ENCODE results near the gene ZMYND11.

ZMYND11 gene

DNA sequence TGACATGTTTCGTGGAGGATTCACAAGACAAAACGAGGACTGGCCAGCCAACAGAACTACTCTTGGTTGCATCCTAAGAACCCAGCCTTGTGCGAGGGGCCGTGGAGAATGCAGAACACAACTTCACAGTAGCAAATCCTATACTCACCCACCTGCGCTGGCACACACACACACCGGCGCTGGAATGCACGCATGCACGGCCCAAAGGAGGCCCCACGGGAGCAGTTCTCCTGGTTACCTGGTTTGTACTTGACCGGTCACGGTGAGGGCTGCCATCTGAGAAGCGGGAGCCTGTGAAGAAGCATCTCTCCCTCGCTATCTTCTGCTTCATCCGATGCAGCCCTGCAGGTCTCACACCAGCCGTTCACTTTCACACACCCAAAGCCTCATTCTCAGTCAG lies 137.8 kb downstream of the ZMYND11 start:
- H3K4me2 ChIP-seq (ENCODE audit: low read depth, low read length), result no peak overlapping the region
- H3K79me2 ChIP-seq (ENCODE audit: low read length), result no peaks in the 10 kb centered on the region
- no peak overlapping the region for H3K27ac ChIP-seq (ENCODE audit: low read length)
- no peak for DNase-seq
- H3K27me3 ChIP-seq (replicated peaks; ENCODE audit: insufficient read depth, low read length), result no peaks in the 10 kb centered on the region
- H3K9ac ChIP-seq (ENCODE audit: low read length), result no peak overlapping the region
- TF ChIP-seq EZH2 (optimal IDR thresholded peaks at IDR 0.05; ENCODE audit: low read depth, low read length), result no peak
- TF ChIP-seq, protein P1, sequence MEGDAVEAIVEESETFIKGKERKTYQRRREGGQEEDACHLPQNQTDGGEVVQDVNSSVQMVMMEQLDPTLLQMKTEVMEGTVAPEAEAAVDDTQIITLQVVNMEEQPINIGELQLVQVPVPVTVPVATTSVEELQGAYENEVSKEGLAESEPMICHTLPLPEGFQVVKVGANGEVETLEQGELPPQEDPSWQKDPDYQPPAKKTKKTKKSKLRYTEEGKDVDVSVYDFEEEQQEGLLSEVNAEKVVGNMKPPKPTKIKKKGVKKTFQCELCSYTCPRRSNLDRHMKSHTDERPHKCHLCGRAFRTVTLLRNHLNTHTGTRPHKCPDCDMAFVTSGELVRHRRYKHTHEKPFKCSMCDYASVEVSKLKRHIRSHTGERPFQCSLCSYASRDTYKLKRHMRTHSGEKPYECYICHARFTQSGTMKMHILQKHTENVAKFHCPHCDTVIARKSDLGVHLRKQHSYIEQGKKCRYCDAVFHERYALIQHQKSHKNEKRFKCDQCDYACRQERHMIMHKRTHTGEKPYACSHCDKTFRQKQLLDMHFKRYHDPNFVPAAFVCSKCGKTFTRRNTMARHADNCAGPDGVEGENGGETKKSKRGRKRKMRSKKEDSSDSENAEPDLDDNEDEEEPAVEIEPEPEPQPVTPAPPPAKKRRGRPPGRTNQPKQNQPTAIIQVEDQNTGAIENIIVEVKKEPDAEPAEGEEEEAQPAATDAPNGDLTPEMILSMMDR (IDR thresholded peaks at IDR 0.05; ENCODE audit: low read length), result no peak
- TF ChIP-seq EZH2phosphoT487 (IDR thresholded peaks at IDR 0.05; ENCODE audit: low read length), result no peak
- H3K4me1 ChIP-seq (ENCODE audit: low read length), result no peaks in the 10 kb centered on the region
- no peaks in the 10 kb centered on the region for H3K36me3 ChIP-seq (replicated peaks; ENCODE audit: insufficient read depth, low read length)
- no peaks in the 10 kb centered on the region for H3K9me2 ChIP-seq (replicated peaks; ENCODE audit: insufficient read depth, low read length)
- no peak overlapping the region for H3K4me3 ChIP-seq (ENCODE audit: low read length)
- H3F3A ChIP-seq (ENCODE audit: insufficient read depth, low read length), result no peaks in the 10 kb centered on the region
- H2AFZ ChIP-seq (ENCODE audit: low read length), result no peak overlapping the region
- no peaks in the 10 kb centered on the region for H3K9me3 ChIP-seq (replicated peaks; ENCODE audit: insufficient read depth, low read length)
- H4K20me1 ChIP-seq (ENCODE audit: insufficient read depth, low read length), result no peaks in the 10 kb centered on the region

DNA sequence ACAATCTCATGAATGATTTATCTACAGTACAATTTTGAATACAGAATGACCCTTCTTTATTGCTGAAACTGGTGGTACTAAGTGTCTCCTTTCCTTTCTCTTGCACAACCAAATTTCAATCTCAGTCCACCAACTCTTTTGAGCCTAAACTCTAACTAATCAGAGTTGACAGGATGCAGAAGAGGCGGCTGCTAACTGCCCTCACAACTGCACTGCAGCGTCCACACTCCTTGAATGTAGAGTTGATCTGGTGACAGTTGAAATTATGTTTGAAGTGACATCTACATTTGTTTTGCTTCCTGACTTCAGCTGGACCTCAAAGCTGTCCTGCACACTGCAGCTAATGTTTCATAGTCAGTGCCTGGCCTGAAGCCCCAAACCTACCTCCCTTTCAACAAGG lies 139.6 kb downstream of the ZMYND11 start:
- TF ChIP-seq, protein P1 (IDR thresholded peaks at IDR 0.05; ENCODE audit: low read length), result no peak
- TF ChIP-seq EZH2phosphoT487 (IDR thresholded peaks at IDR 0.05; ENCODE audit: low read length) (no peak), EZH2 (optimal IDR thresholded peaks at IDR 0.05; ENCODE audit: low read depth, low read length) (no peak)
- DNase-seq, result no peak
- H3K9me3 ChIP-seq (replicated peaks; ENCODE audit: insufficient read depth, low read length), result no peaks in the 10 kb centered on the region
- H3K27ac ChIP-seq (ENCODE audit: low read length), result no peak overlapping the region
- H3F3A ChIP-seq (ENCODE audit: insufficient read depth, low read length), result no peaks in the 10 kb centered on the region
- H4K20me1 ChIP-seq (ENCODE audit: insufficient read depth, low read length), result no peaks in the 10 kb centered on the region
- no peak overlapping the region for H3K4me3 ChIP-seq (ENCODE audit: low read length)
- no peak overlapping the region for H3K9ac ChIP-seq (ENCODE audit: low read length)
- H3K79me2 ChIP-seq (ENCODE audit: low read length), result no peaks in the 10 kb centered on the region
- no peaks in the 10 kb centered on the region for H3K4me1 ChIP-seq (ENCODE audit: low read length)
- no peaks in the 10 kb centered on the region for H3K27me3 ChIP-seq (replicated peaks; ENCODE audit: insufficient read depth, low read length)
- no peak overlapping the region for H3K4me2 ChIP-seq (ENCODE audit: low read depth, low read length)
- H3K9me2 ChIP-seq (replicated peaks; ENCODE audit: insufficient read depth, low read length), result no peaks in the 10 kb centered on the region
- no peaks in the 10 kb centered on the region for H3K36me3 ChIP-seq (replicated peaks; ENCODE audit: insufficient read depth, low read length)
- no peak overlapping the region for H2AFZ ChIP-seq (ENCODE audit: low read length)

DNA sequence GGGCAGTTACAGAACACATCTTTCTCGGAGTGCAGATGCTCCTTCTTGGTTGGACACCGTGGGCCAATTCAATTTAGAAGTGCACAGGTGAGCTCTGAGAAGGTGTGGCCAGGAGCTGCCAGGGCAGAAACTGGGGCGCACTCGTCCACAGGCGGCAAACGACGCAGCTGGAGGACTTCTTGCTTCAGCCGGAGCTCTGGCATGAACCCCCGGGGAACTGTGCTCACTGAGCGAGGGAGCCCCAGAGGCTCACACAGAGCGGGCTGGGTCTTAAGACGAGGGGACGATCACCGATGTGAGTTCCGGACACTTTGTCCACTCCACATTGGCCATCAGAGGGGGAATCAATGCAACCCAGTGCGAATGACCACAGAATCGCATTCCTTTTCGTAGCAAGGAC lies 140.4 kb downstream of the ZMYND11 start:
- Histone ChIP-seq H2AFZ (ENCODE audit: low read length) (no peak overlapping the region), H3K9ac (ENCODE audit: low read length) (no peak overlapping the region), H3K9me2 (replicated peaks; ENCODE audit: insufficient read depth, low read length) (no peaks in the 10 kb centered on the region), H3F3A (ENCODE audit: insufficient read depth, low read length) (no peaks in the 10 kb centered on the region), H3K36me3 (replicated peaks; ENCODE audit: insufficient read depth, low read length) (no peaks in the 10 kb centered on the region), H3K79me2 (ENCODE audit: low read length) (no peaks in the 10 kb centered on the region), H3K4me2 (ENCODE audit: low read depth, low read length) (no peak overlapping the region), H3K9me3 (replicated peaks; ENCODE audit: insufficient read depth, low read length) (no peaks in the 10 kb centered on the region), H3K27me3 (replicated peaks; ENCODE audit: insufficient read depth, low read length) (no peaks in the 10 kb centered on the region), H3K4me1 (ENCODE audit: low read length) (no peaks in the 10 kb centered on the region), H3K4me3 (ENCODE audit: low read length) (no peak overlapping the region), H4K20me1 (ENCODE audit: insufficient read depth, low read length) (no peaks in the 10 kb centered on the region), H3K27ac (ENCODE audit: low read length) (no peak overlapping the region)
- no peak for TF ChIP-seq EZH2phosphoT487 (IDR thresholded peaks at IDR 0.05; ENCODE audit: low read length)
- TF ChIP-seq EZH2 (optimal IDR thresholded peaks at IDR 0.05; ENCODE audit: low read depth, low read length), result no peak
- TF ChIP-seq, protein P1 (IDR thresholded peaks at IDR 0.05; ENCODE audit: low read length), result no peak
- no peak for DNase-seq
